HG03558 (cell line): ENCODE results near the gene SFXN5.
"Not testable (repeated sequence)": the region's sequence is repeated elsewhere in the genome, so short reads cannot be mapped to it uniquely, and the experiment has no call there.

Experiments
- ATAC-seq: cut with Tn5 transposase; IDR thresholded peaks from one replicate; pipeline ENCODE4 v1.9.1; 2021; ENCODE audit warnings: moderate number of reproducible peaks; ENCODE audit not compliant: unreplicated experiment; ENCODE audit errors: extremely low read depth

The SFXN5 gene

GRCh38 chr2:73101626-73102256, 30.2 kb upstream of the SFXN5 start:
- no peak for ATAC-seq

GRCh38 chr2:73100956-73101355, 29.4 kb upstream of the SFXN5 start:
- no peak for ATAC-seq

- ATAC-seq, result no peak
These were observed 28.0 kb upstream of the SFXN5 start for GRCh38 chr2:73099486-73099885.

GRCh38 chr2:73095910-73096309, 24.4 kb upstream of the SFXN5 start:
- ATAC-seq, result no peak

- not testable (repeated sequence) for ATAC-seq
These were observed 22.2 kb upstream of the SFXN5 start for GRCh38 chr2:73093601-73094218.

- no peak for ATAC-seq
These were observed 20.8 kb upstream of the SFXN5 start for GRCh38 chr2:73092146-73092783.

- no peak for ATAC-seq
These were observed 20.2 kb upstream of the SFXN5 start for GRCh38 chr2:73091696-73092095.

- ATAC-seq, result no peak
These were observed 19.7 kb upstream of the SFXN5 start for GRCh38 chr2:73091164-73091563.

GRCh38 chr2:73089270-73090030, 17.9 kb upstream of the SFXN5 start:
- no peak for ATAC-seq

- ATAC-seq, result no peak
These were observed 17.2 kb upstream of the SFXN5 start for GRCh38 chr2:73088703-73089102.

- ATAC-seq, result no peak
These were observed 16.7 kb upstream of the SFXN5 start for GRCh38 chr2:73088211-73088610.

- ATAC-seq, result no peak
These were observed 15.8 kb upstream of the SFXN5 start for GRCh38 chr2:73087311-73087710.

- peak; percentile 83 for ATAC-seq
These were observed 14.2 kb upstream of the SFXN5 start for GRCh38 chr2:73085691-73086090.

- ATAC-seq, result no peak
These were observed 13.5 kb upstream of the SFXN5 start for GRCh38 chr2:73084971-73085370.

GRCh38 chr2:73083886-73084800, 12.6 kb upstream of the SFXN5 start:
- ATAC-seq, result no peak

GRCh38 chr2:73082523-73083410, 11.3 kb upstream of the SFXN5 start:
- ATAC-seq, result no peak

- ATAC-seq, result no peak
These were observed 9.7 kb upstream of the SFXN5 start for GRCh38 chr2:73081181-73081671.

GRCh38 chr2:73080321-73081131, 9.0 kb upstream of the SFXN5 start:
- no peak for ATAC-seq
